ENCODE measurements around the gene KCND2.
"Not testable (repeated sequence)": the region's sequence is repeated elsewhere in the genome, so short reads cannot be mapped to it uniquely, and the experiment has no call there.

KCND2 gene

DNA sequence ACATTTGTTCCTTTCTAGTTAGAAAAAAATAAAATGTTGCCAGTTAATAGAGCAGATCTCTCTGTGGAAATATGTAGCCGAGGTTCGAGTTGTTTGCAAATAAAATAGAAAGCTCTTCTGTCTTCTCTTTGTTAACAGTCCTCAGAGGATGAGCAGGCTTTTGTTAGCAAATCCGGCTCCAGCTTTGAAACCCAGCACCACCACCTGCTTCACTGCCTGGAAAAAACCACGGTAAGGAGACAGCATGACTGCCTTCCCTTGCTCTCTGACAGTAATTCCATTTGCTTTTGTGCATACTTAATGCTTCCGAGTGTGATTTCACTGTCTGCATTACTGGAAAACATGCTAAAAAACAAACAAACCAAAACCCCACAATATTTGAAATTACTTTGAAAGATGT, 469.4 kb downstream of the KCND2 start:
- no peak overlapping the region for H3K4me3 ChIP-seq (ENCODE audit: low read depth, low read length)
- TF ChIP-seq, protein P1, sequence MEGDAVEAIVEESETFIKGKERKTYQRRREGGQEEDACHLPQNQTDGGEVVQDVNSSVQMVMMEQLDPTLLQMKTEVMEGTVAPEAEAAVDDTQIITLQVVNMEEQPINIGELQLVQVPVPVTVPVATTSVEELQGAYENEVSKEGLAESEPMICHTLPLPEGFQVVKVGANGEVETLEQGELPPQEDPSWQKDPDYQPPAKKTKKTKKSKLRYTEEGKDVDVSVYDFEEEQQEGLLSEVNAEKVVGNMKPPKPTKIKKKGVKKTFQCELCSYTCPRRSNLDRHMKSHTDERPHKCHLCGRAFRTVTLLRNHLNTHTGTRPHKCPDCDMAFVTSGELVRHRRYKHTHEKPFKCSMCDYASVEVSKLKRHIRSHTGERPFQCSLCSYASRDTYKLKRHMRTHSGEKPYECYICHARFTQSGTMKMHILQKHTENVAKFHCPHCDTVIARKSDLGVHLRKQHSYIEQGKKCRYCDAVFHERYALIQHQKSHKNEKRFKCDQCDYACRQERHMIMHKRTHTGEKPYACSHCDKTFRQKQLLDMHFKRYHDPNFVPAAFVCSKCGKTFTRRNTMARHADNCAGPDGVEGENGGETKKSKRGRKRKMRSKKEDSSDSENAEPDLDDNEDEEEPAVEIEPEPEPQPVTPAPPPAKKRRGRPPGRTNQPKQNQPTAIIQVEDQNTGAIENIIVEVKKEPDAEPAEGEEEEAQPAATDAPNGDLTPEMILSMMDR (IDR thresholded peaks at IDR 0.05; ENCODE audit: low read depth, low read length, missing control alignments), result no peak
- no peak for DNase-seq (ENCODE audit: low read depth)

DNA sequence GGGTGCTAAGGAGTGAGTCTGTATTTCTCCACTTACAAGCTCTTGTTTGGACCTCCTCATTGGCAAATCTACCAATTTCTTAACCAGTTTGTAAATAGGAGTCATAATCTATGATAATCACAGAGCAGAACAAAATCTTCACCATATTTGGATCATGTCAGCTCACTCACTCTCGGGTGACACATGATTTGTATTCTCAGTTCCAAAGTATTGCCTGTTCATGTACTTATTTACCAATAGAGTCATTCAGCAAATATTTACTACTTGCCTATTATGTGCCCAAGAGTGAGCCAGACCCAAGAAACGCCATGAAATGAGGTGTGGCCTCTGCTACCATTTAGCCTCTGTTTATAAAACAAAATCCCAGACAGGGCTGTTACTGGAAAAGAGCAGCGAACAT, 470.2 kb downstream of the KCND2 start:
- TF ChIP-seq, protein P1 (IDR thresholded peaks at IDR 0.05; ENCODE audit: low read depth, low read length, missing control alignments), result no peak
- no peak overlapping the region for H3K4me3 ChIP-seq (ENCODE audit: low read depth, low read length)
- no peak for DNase-seq (ENCODE audit: low read depth)

DNA sequence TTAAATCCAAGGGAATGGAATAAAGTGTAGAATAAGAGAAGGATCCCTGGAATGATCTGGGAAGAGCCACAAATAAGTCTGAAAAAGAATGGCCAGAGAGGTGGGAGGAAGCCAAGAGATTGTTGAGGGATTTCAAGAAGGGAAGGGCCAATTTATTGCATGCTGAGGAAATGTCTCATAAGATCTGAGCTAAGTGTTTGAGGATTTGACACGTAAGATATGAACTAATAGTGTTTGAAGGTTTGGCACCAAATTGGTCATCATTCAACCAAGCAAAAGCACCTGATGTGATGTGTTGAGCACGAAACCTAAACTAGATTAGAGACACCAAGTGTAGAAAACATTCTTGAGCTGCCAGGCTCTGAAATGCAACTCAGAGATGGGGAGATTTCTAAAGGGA, 487.1 kb downstream of the KCND2 start:
- TF ChIP-seq, protein P1 (IDR thresholded peaks at IDR 0.05; ENCODE audit: low read depth, low read length, missing control alignments), result no peak
- H3K4me3 ChIP-seq (ENCODE audit: low read depth, low read length), result no peak overlapping the region
- DNase-seq (ENCODE audit: low read depth), result no peak

DNA sequence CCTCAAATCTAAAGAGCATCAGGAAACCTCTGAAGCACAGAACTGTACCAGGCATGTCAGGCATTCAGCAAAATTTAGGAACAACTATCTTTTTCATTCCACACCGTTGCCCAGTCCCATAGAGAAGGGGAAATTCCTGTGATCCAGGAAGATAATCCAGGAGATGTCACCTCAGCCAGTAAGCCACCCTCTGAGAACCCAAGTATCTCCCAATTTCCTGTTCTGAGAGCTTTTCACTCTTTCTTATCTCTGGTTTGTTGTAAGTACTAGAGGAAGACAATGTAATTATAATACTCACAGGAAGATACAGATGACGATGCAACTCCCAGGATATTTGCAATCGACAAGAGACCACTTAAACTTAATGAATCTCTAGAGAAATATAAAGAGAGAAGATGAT, 487.9 kb downstream of the KCND2 start:
- no peak overlapping the region for H3K4me3 ChIP-seq (ENCODE audit: low read depth, low read length)
- no peak for DNase-seq (ENCODE audit: low read depth)
- TF ChIP-seq, protein P1 (IDR thresholded peaks at IDR 0.05; ENCODE audit: low read depth, low read length, missing control alignments), result no peak

DNA sequence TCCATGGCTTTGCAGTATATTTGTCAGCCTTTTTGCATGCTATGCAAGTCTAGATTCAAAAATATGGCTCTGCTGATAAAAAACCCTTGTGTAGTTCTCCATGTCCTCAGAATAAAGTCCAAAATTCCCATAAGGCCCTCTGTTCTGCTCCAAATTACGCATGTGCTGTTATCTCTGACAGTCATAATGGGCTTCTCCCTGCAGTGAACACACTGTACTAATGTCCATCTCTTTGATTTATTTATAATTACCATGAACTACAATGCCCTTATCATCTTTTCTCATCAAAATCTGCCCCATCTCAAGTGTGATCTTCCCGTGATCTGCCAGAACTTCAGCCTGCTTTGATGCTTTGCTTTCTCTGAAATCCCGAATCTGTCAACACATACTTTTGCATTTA, 497.2 kb downstream of the KCND2 start:
- no peak overlapping the region for H3K4me3 ChIP-seq (ENCODE audit: low read depth, low read length)
- TF ChIP-seq, protein P1 (IDR thresholded peaks at IDR 0.05; ENCODE audit: low read depth, low read length, missing control alignments), result no peak
- DNase-seq (ENCODE audit: low read depth), result no peak

DNA sequence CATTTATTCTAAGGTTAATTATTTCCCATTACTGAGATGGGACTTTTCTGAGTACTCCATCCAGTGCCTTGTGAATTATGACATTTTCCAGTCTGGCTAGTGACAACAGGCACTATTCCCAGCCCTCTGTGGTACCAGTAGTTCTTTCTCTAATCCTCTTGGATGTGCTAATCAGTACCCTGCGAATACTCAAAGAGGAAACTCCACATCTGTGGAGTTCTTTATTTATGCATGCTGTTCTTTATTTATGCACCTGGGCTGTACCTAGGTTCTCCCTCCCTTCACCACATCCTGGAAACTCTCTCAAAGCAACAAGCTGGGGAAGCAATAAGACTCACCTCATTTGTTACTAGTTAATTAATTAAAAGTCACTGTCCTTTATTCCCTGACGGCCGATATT, 501.5 kb downstream of the KCND2 start:
- DNase-seq (ENCODE audit: low read depth), result no peak
- TF ChIP-seq, protein P1 (IDR thresholded peaks at IDR 0.05; ENCODE audit: low read depth, low read length, missing control alignments), result no peak
- H3K4me3 ChIP-seq (ENCODE audit: low read depth, low read length), result no peak overlapping the region

DNA sequence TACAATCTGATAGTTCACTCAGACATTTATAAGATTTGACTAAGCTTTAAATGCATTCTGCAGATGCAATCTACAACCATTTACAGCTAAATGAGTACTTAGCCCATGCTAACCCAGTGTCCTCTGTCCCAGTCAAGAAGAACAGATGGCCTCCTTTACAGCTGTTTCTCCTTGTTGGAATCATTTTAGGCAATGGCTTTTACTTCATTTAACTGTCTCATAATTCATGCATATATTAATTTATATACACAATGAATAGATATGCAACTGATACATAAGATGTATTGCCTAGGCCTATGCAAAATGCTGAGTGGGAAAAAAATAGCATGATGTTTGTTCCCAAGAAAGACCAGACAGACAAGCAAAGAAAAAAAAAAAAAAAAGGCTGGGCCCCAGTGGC, 502.8 kb downstream of the KCND2 start:
- no peak for DNase-seq (ENCODE audit: low read depth)
- TF ChIP-seq, protein P1 (IDR thresholded peaks at IDR 0.05; ENCODE audit: low read depth, low read length, missing control alignments), result no peak
- H3K4me3 ChIP-seq (ENCODE audit: low read depth, low read length), result no peak overlapping the region

DNA sequence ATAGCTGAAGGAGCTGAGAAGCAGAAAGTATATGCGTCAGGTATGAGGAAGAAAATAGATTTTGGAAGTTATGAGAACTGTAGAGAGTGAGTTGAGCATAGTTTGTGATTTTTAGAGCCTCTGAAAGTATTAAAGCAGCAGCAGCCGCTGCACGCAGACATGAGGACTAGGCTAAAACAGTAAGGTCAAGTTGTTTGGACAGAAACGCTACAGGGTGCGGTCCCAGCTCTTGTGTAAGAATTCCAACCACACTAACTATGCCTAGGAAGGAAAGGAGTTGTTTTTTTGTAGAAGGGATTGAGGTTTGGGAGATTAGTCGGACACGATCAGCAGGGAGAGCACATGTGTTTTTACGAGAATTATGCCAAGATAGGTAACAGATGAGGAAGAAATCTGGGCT, 506.1 kb downstream of the KCND2 start:
- not testable (repeated sequence) for DNase-seq (ENCODE audit: low read depth); H3K4me3 ChIP-seq (ENCODE audit: low read depth, low read length)

DNA sequence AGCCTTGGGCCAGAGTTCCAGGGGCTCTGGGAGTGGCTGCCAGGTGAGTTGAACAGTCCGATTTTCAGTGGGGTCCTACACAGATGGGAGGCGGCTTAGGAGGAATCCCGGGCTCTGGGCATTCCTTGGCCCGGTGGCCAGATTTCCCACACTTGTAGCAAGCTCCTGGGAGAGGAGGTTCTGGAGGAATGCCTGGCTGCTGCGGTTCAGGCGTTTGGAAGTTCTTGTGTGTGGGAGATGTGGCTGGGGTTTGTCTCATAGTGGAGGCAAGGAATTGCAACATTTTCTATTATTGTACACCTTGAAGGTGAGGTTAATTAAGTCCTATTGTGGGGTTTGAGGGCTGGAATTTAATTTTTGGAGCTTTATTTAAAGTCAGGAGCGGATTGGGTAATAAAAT, 507.5 kb downstream of the KCND2 start:
- DNase-seq (ENCODE audit: low read depth); H3K4me3 ChIP-seq (ENCODE audit: low read depth, low read length): not testable (repeated sequence)
